K562 (cell line): ENCODE data around the gene REM1. TPM values are rescaled to one million over a fixed set of nuclear protein-coding genes. Genes with fewer than 3 reads are reported as not detected.

Source experiments
- ATAC-seq: fragments of 200-7000 bp; cut with Tn5 transposase; 3 replicates; pipeline ENCODE4 v1.9.1; 2020; ENCODE audit warnings: moderate library complexity
- BruUV-seq: library from RNA; stranded (reverse); fragments of 400-500 nt; replicated peaks from 2 replicates; lab custom pipeline; 2021; lab: Mats Ljungman, UMichigan
- CTCF ChIA-PET: fragments of 300-600 bp; formaldehyde crosslinking; extraction: SDS; loops from one replicate; lab custom pipeline; 2021; ENCODE audit warnings: low intra/inter-chr PET ratio; lab: Yijun Ruan, JAX
- POLR2A ChIA-PET: fragments of 300-600, 350-650 bp; sonication (Branson Sonifier 250); formaldehyde crosslinking; extraction: SDS; loops from one replicate; lab custom pipeline; 2021; ENCODE audit warnings: antibody characterized with exemption, inconsistent platforms; lab: Yijun Ruan, JAX
- DNase-seq, 4 experiments: peaks; one replicate each; pipeline versions ENCODE4 v3.0.0 to v3.0.0-alpha.2; 2011 to 2018; ENCODE audit warnings: low spot score in 3 of 4, mixed read lengths in 3 of 4; ENCODE audit errors: extremely low read depth in 1 of 4
- FAIRE-seq: peaks from 2 replicates; lab custom pipeline; 2011; peaks lifted over from hg19 to GRCh38; lab: Jason Lieb, UNC
- H2AFZ ChIP-seq: 2 replicates; pipeline ENCODE4 v1.6.0; 2011; ENCODE audit warnings: low read depth, low read length, control low read depth, inconsistent platforms
- H3K27ac ChIP-seq: fragments of 200-600 bp; 3 replicates; pipeline ENCODE4 v1.8.0; 2011; ENCODE audit warnings: low read depth, mild to moderate bottlenecking, control low read depth, inconsistent platforms, low read length, moderate library complexity, mixed read lengths; ENCODE audit errors: extremely low read depth
- H3K27me3 ChIP-seq, 2 experiments: fragments of 300-600 bp in 1 of 2; 2 replicates in 1 of 2; 3 replicates in 1 of 2; pipeline versions ENCODE4 v1.6.0 to v1.8.0; 2011; ENCODE audit warnings: inconsistent platforms in 2 of 2, low read length in 2 of 2, mild to moderate bottlenecking in 1 of 2, mixed read lengths in 1 of 2, moderate library complexity in 1 of 2; ENCODE audit not compliant: control insufficient read depth in 2 of 2, insufficient read depth in 2 of 2
- H3K36me3 ChIP-seq: fragments of 300-600 bp; 3 replicates; pipeline ENCODE4 v1.8.0; 2011; ENCODE audit warnings: mild to moderate bottlenecking, low read length, inconsistent platforms; ENCODE audit not compliant: control insufficient read depth, insufficient read depth
- H3K4me1 ChIP-seq, 2 experiments: fragments of 200-600 bp in 1 of 2; replicated peaks in 1 of 2; 2 replicates in 1 of 2; 3 replicates in 1 of 2; pipeline versions ENCODE4 v1.5.1 to v1.8.0; 2011; ENCODE audit warnings: inconsistent platforms in 2 of 2, low read length in 2 of 2, mild to moderate bottlenecking in 1 of 2, mixed read lengths in 1 of 2, moderate library complexity in 1 of 2; ENCODE audit not compliant: control insufficient read depth in 2 of 2, insufficient read depth in 2 of 2
- H3K4me2 ChIP-seq: 2 replicates; pipeline ENCODE4 v1.6.1; 2011; ENCODE audit warnings: low read length, control low read depth, inconsistent platforms, mixed read lengths; ENCODE audit not compliant: insufficient read depth
- H3K4me3 ChIP-seq: fragments of 200-600 bp; sonication (generic), shearing (Covaris generic); 2 replicates; pipeline ENCODE4 v1.5.1; 2016; ENCODE audit warnings: control low read depth, inconsistent platforms
- H3K79me2 ChIP-seq: fragments of 200-600 bp; 3 replicates; pipeline ENCODE4 v1.8.0; 2011; ENCODE audit warnings: low read length, inconsistent platforms; ENCODE audit not compliant: control insufficient read depth, insufficient read depth
- H3K9ac ChIP-seq, 2 experiments: 2 replicates each; pipeline versions ENCODE4 v1.6.0 to v1.6.1; 2011; ENCODE audit warnings: low read depth in 2 of 2, low read length in 2 of 2, control low read depth in 1 of 2, inconsistent platforms in 1 of 2, mild to moderate bottlenecking in 1 of 2, mixed read lengths in 1 of 2; ENCODE audit not compliant: insufficient read depth in 1 of 2
- H3K9me1 ChIP-seq: one replicate; pipeline ENCODE4 v1.6.0; 2011; ENCODE audit warnings: inconsistent platforms, mild to moderate bottlenecking, low read length, moderate library complexity; ENCODE audit not compliant: control insufficient read depth, insufficient read depth
- H3K9me3 ChIP-seq: replicated peaks from 2 replicates; pipeline ENCODE4 v1.5.1; 2011; ENCODE audit warnings: low read depth, low read length, inconsistent platforms; ENCODE audit not compliant: control insufficient read depth, insufficient read depth
- H4K20me1 ChIP-seq: replicated peaks from 2 replicates; pipeline ENCODE4 v1.6.1; 2011; ENCODE audit warnings: low read length, inconsistent platforms, mixed read lengths; ENCODE audit not compliant: control insufficient read depth, insufficient read depth
- NR4A1 ChIP-seq, 2 experiments: fragments of 250-450 bp in 1 of 2; fragments of 450-650 bp in 1 of 2; sonication (Bioruptor Pico) in 1 of 2; IDR thresholded peaks; 2 replicates each; pipeline versions ENCODE4 v1.4.0 to v1.6.1; 2016 to 2020; ENCODE audit warnings: mild to moderate bottlenecking in 2 of 2, missing compliant biosample characterization in 1 of 2, missing genetic modification characterization in 1 of 2, moderate library complexity in 1 of 2
- RBFOX2 ChIP-seq: fragments of 200-400 bp; formaldehyde crosslinking; IDR thresholded peaks from 2 replicates; pipeline ENCODE4 v1.6.1; 2017; ENCODE audit warnings: low read depth, mild to moderate bottlenecking, low read length, moderate library complexity
- RBM25 ChIP-seq: fragments of 200-400 bp; formaldehyde crosslinking; IDR thresholded peaks from 2 replicates; pipeline ENCODE4 v1.6.1; 2018; ENCODE audit warnings: low read length, low read depth, moderate library complexity; ENCODE audit not compliant: severe bottlenecking
- TFE3 ChIP-seq: fragments of 450-650 bp; formaldehyde crosslinking; IDR thresholded peaks from 2 replicates; pipeline ENCODE4 v1.4.0; 2020; ENCODE audit warnings: mild to moderate bottlenecking, mixed read lengths
- ZBTB8A ChIP-seq: fragments of 450-650 bp; IDR thresholded peaks from 2 replicates; pipeline ENCODE4 v1.6.1; 2018; ENCODE audit warnings: mild to moderate bottlenecking, moderate library complexity; ENCODE audit not compliant: partially characterized antibody
- ZNF445 ChIP-seq: fragments of 250-450 bp; sonication (Bioruptor Pico); IDR thresholded peaks from 2 replicates; pipeline ENCODE4 v1.4.0; 2020; ENCODE audit warnings: low read depth, mild to moderate bottlenecking, moderate library complexity
- WGBS: fragments of 100-300 bp; shearing (Covaris generic); methylation state at CpG from one replicate; pipeline ENCODE4 v1.1.6; 2016; ENCODE audit warnings: low coverage, mixed read lengths; ENCODE audit not compliant: insufficient coverage; ENCODE audit errors: missing lambda C conversion rate; 5-methylcytosine and 5-hydroxymethylcytosine counted together
- in situ Hi-C: fragments of 300-500 bp; cut with MboI; formaldehyde crosslinking; loops from 4 replicates; pipeline ENCODE4 v1.15.0; 2018; ENCODE audit warnings: inconsistent platforms, mixed read lengths
- intact Hi-C: fragments of 100-400 bp; cut with micrococcal nuclease; formaldehyde crosslinking; loops from 2 replicates; pipeline ENCODE4 v1.14.2; 2022
- polyA plus RNA-seq, 8 experiments: library from polyadenylated mRNA; depleted of rRNA in 4 of 8; stranded (reverse) in 5 of 8; unstranded in 3 of 8; fragments of >200 nt; fragmentation: Nextera tagmentation in 2 of 8; fragmentation: Illumina TruSeq in 1 of 8; extraction: Ambion mirVana in 2 of 8; extraction: Trizol in 1 of 8; gene quantifications; 2 replicates each; pipeline versions ENCODE4 v1.2.1 to v1.2.3, GENCODE V29; 2011 to 2014; ENCODE audit warnings: inconsistent platforms in 1 of 8, missing spikeins in 1 of 8
- total RNA-seq, 7 experiments: library from RNA; depleted of rRNA in 6 of 7; stranded (reverse); fragments of >200 nt in 6 of 7; fragmentation: Illumina TruSeq in 2 of 7; extraction: Trizol in 2 of 7; gene quantifications; 2 replicates each; pipeline versions ENCODE4 v1.2.1 to v1.2.3, GENCODE V29; 2011 to 2021; ENCODE audit warnings: low replicate concordance in 1 of 7

Gene REM1
- total and polyA plus RNA-seq, 9 of the 15 experiments (the other 6 are each of a cell fraction or from before 2014, with no cell fraction given) = not detected

- Histone ChIP-seq H3K9ac (peak overlapping the region in 1 of 2 experiments; percentile 3; a peak in 1 of 4 replicates), H2AFZ (no peak overlapping the region), H3K27ac (no peak overlapping the region), H3K27me3 (no peaks in the 10 kb centered on the region), H3K36me3 (peaks cover 48% of the 10 kb centered on the region), H3K4me1 (peaks cover 20 to 26% of the 10 kb centered on the region in 2 experiments; a peak in 4 of 5 replicates), H4K20me1 (peaks cover 16% of the 10 kb centered on the region; the same call in 1 of the 2 replicates), H3K4me2 (peak overlapping the region; percentile 87; the same call in 1 of the 2 replicates), H3K79me2 (peaks cover 62% of the 10 kb centered on the region), H3K9me1 (no peaks in the 10 kb centered on the region), H3K9me3 (no peaks in the 10 kb centered on the region), H3K4me3 (no peak overlapping the region)
- FAIRE-seq (no peak), DNase-seq (no peak), ATAC-seq (no peak)
- ChIA-PET CTCF (interaction anchor here (0.6 to 0.7 kb wide), 2 partner anchors 97 to 349 kb away, joined by 3 read pairs; no protein-coding TSS in a partner anchor), POLR2A (no interaction called here)
- no peak for TF ChIP-seq NR4A1 (CRISPR knock-in tag; IDR thresholded peaks at IDR 0.05)
- no peak for TF ChIP-seq NR4A1 (tag; IDR thresholded peaks at IDR 0.05)
- TF ChIP-seq RBM25 = no peak
- TF ChIP-seq RBFOX2 = 0 out of 2 replicates have a peak, but pooled peaks have one; percentile 13
- TF ChIP-seq ZBTB8A = no peak
- no peak for TF ChIP-seq ZNF445 (CRISPR knock-in tag)
- TF ChIP-seq TFE3 (CRISPR knock-in tag) = no peak
- intact Hi-C loops = no loop called here
- in situ Hi-C loops = no loop called here
- no TSS peak for BruUV-seq
- 100% methylated on average over 2 of the region's 2 CpGs for WGBS
Observed at GRCh38 chr20:31516651-31517050, 41.6 kb downstream of the REM1 start.
